Fibroblast of lung (primary cell): ENCODE measurements around the gene SELENOO. TPM values are rescaled to one million over a fixed set of nuclear protein-coding genes. Genes with fewer than 3 reads are reported as not detected.

Experiments used
- DNase-seq, 2 donors: peaks; one replicate each; pipeline versions ENCODE4 v3.0.0 to v3.0.0-alpha.2; 2010; ENCODE audit warnings: low read depth in 2 of 2
- H2AFZ ChIP-seq: 2 replicates; pipeline ENCODE4 v1.5.1; 2012; ENCODE audit warnings: low read length, control low read depth, inconsistent platforms
- H3K27ac ChIP-seq: 2 replicates; pipeline ENCODE4 v1.5.1; 2011; ENCODE audit warnings: low read length, control low read depth; ENCODE audit not compliant: insufficient read depth
- H3K27me3 ChIP-seq: 2 replicates; pipeline ENCODE4 v1.5.1; 2011; ENCODE audit warnings: mild to moderate bottlenecking, low read length; ENCODE audit not compliant: control insufficient read depth, insufficient read depth
- H3K36me3 ChIP-seq: 2 replicates; pipeline ENCODE4 v1.5.1; 2011; ENCODE audit warnings: low read length; ENCODE audit not compliant: control insufficient read depth, insufficient read depth
- H3K4me1 ChIP-seq: 2 replicates; pipeline ENCODE4 v1.5.1; 2011; ENCODE audit warnings: low read length; ENCODE audit not compliant: control insufficient read depth, insufficient read depth; ENCODE audit errors: extremely low read depth
- H3K4me2 ChIP-seq: 2 replicates; pipeline ENCODE4 v1.5.1; 2011; ENCODE audit warnings: low read length, control low read depth; ENCODE audit not compliant: insufficient read depth; ENCODE audit errors: extremely low read depth
- H3K4me3 ChIP-seq, 4 experiments: fragments of 200-600 bp in 1 of 4; sonication (generic) in 1 of 4; replicated peaks in 1 of 4; 2 replicates each; pipeline ENCODE4 v1.5.1; 2011 to 2016; ENCODE audit warnings: low read length in 4 of 4, low read depth in 3 of 4, mild to moderate bottlenecking in 3 of 4, control low read depth in 2 of 4, inconsistent platforms in 1 of 4, mixed read lengths in 1 of 4; ENCODE audit not compliant: insufficient read depth in 1 of 4; ENCODE audit errors: control extremely low read depth in 1 of 4
- H3K79me2 ChIP-seq: 2 replicates; pipeline ENCODE4 v1.5.1; 2012; ENCODE audit warnings: mild to moderate bottlenecking, low read length, inconsistent platforms; ENCODE audit not compliant: control insufficient read depth, insufficient read depth
- H3K9ac ChIP-seq: 2 replicates; pipeline ENCODE4 v1.5.1; 2011; ENCODE audit warnings: mild to moderate bottlenecking, low read length, control low read depth; ENCODE audit not compliant: insufficient read depth
- H3K9me3 ChIP-seq: 2 replicates; pipeline ENCODE4 v1.5.1; 2012; ENCODE audit warnings: low read depth, low read length; ENCODE audit not compliant: control insufficient read depth, insufficient read depth
- H4K20me1 ChIP-seq: 2 replicates; pipeline ENCODE4 v1.5.1; 2011; ENCODE audit warnings: low read length; ENCODE audit not compliant: control insufficient read depth, insufficient read depth; ENCODE audit errors: extremely low read depth
- CTCF ChIP-seq, 2 donors: IDR thresholded peaks in 1 of 2; conservative IDR thresholded peaks in 1 of 2; 1 replicate in 1 of 2; 2 replicates in 1 of 2; pipeline ENCODE4 v1.5.1; 2011 to 2012; ENCODE audit warnings: low read length in 2 of 2, control low read depth in 1 of 2, inconsistent platforms in 1 of 2, low read depth in 1 of 2, mild to moderate bottlenecking in 1 of 2
- EZH2 ChIP-seq: IDR thresholded peaks from 2 replicates; pipeline ENCODE4 v1.5.1; 2012; ENCODE audit warnings: low read length, control low read depth, mild to moderate bottlenecking; ENCODE audit errors: missing control alignments
- polyA plus RNA-seq, 2 donors: library from polyadenylated mRNA; depleted of rRNA in 1 of 2; stranded (reverse) in 1 of 2; unstranded in 1 of 2; fragments of >200 nt; gene quantifications; 2 replicates each; pipeline ENCODE4 v1.2.1, GENCODE V29; 2011 to 2012; ENCODE audit warnings: missing spikeins in 1 of 2
- total RNA-seq: library from RNA; depleted of rRNA; stranded (reverse); fragments of >200 nt; gene quantifications from 2 replicates; pipeline ENCODE4 v1.2.1, GENCODE V29; 2014

Gene SELENOO
- total and polyA plus RNA-seq, 2 donors (not counting 1 experiment from before 2014, with no cell fraction given): 8.3 to 20.1 TPM

- Histone ChIP-seq H3K4me2 (no peak overlapping the region), H3K9ac (no peak overlapping the region), H3K4me3 (no peak overlapping the region), H4K20me1 (no peaks in the 10 kb centered on the region), H3K9me3 (no peaks in the 10 kb centered on the region), H3K79me2 (peaks cover 9% of the 10 kb centered on the region), H3K4me1 (peaks cover 5% of the 10 kb centered on the region), H3K36me3 (no peaks in the 10 kb centered on the region), H2AFZ (no peak overlapping the region), H3K27me3 (no peaks in the 10 kb centered on the region), H3K27ac (no peak overlapping the region)
- TF ChIP-seq EZH2: no peak
- TF ChIP-seq CTCF (conservative IDR thresholded peaks at IDR 0.05 in 1 of 2, IDR thresholded peaks at IDR 0.05 in 1 of 2; ENCODE audit: low read depth in 1 of 2, low read length in 2 of 2): no peak
- DNase-seq: no peak
These were observed 17.5 kb upstream of the SELENOO start for GRCh38 chr22:50183141-50183971.

- peak overlapping the region; percentile 23 for H2AFZ ChIP-seq
- H3K9me3 ChIP-seq: no peaks in the 10 kb centered on the region
- H3K27ac ChIP-seq: no peak overlapping the region
- peaks cover 16% of the 10 kb centered on the region for H3K79me2 ChIP-seq
- H3K4me3 ChIP-seq: no peak overlapping the region
- H3K27me3 ChIP-seq: no peaks in the 10 kb centered on the region
- H3K4me1 ChIP-seq: peaks cover 5% of the 10 kb centered on the region
- peak; percentile 51 for DNase-seq
- TF ChIP-seq EZH2 (no peak), CTCF (conservative IDR thresholded peaks at IDR 0.05 in 1 of 2, IDR thresholded peaks at IDR 0.05 in 1 of 2; ENCODE audit: low read depth in 1 of 2, low read length in 2 of 2) (no peak)
- no peak overlapping the region for H3K9ac ChIP-seq
- peaks cover 5% of the 10 kb centered on the region for H3K36me3 ChIP-seq
- H3K4me2 ChIP-seq: peak overlapping the region; percentile 5
- no peaks in the 10 kb centered on the region for H4K20me1 ChIP-seq
These were observed 16.6 kb upstream of the SELENOO start for GRCh38 chr22:50184004-50184901.

GRCh38 chr22:50184902-50185374, 15.9 kb upstream of the SELENOO start:
- Histone ChIP-seq H2AFZ (peak overlapping the region; percentile 96), H3K4me2 (peak overlapping the region; percentile 87), H3K9me3 (no peaks in the 10 kb centered on the region), H3K27ac (no peak overlapping the region), H3K79me2 (peaks cover 19% of the 10 kb centered on the region), H3K9ac (peak overlapping the region; percentile 53), H3K4me1 (peaks cover 10% of the 10 kb centered on the region), H3K36me3 (peaks cover 5% of the 10 kb centered on the region), H4K20me1 (no peaks in the 10 kb centered on the region), H3K27me3 (no peaks in the 10 kb centered on the region), H3K4me3 (peak overlapping the region; percentile 41 to 58 (median 48))
- DNase-seq: no peak
- TF ChIP-seq CTCF (conservative IDR thresholded peaks at IDR 0.05 in 1 of 2, IDR thresholded peaks at IDR 0.05 in 1 of 2; ENCODE audit: low read depth in 1 of 2, low read length in 2 of 2) (no peak), EZH2 (no peak)
